SK-N-SH (cell line): ENCODE measurements around the gene MARCHF3.

Source experiments
- CTCF ChIP-seq: fragments of 200-600 bp; sonication (generic); IDR thresholded peaks from 2 replicates; pipeline ENCODE4 v1.6.1; 2017; ENCODE audit warnings: antibody characterized with exemption, mild to moderate bottlenecking, moderate library complexity
- ELF1 ChIP-seq: IDR thresholded peaks from 2 replicates; pipeline ENCODE4 v1.4.0; 2012
- EZH2phosphoT487 ChIP-seq: fragments of 200-600 bp; sonication (generic); IDR thresholded peaks from 2 replicates; pipeline ENCODE4 v1.6.1; 2017; ENCODE audit warnings: low read depth, mixed run types, mild to moderate bottlenecking, antibody characterized with exemption, moderate library complexity, borderline replicate concordance
- GABPA ChIP-seq: IDR thresholded peaks from 2 replicates; pipeline ENCODE4 v1.4.0; 2012; ENCODE audit warnings: low read depth, mild to moderate bottlenecking
- JUND ChIP-seq: IDR thresholded peaks from 2 replicates; pipeline ENCODE4 v1.4.0; 2012
- MAX ChIP-seq: IDR thresholded peaks from 2 replicates; pipeline ENCODE4 v1.4.0; 2012; ENCODE audit warnings: low read depth
- POLR2AphosphoS5 ChIP-seq: IDR thresholded peaks from 2 replicates; pipeline ENCODE4 v1.6.1; 2012; ENCODE audit warnings: low read depth, low read length
- RAD21 ChIP-seq: IDR thresholded peaks from 2 replicates; pipeline ENCODE4 v1.6.1; 2012; ENCODE audit warnings: mild to moderate bottlenecking, low read length
- RCOR1 ChIP-seq: fragments of 150-350 bp; IDR thresholded peaks from 2 replicates; pipeline ENCODE4 v1.6.1; 2017; ENCODE audit warnings: antibody characterized with exemption, low read length
- SIN3A ChIP-seq: IDR thresholded peaks from 2 replicates; pipeline ENCODE4 v1.6.1; 2012; ENCODE audit warnings: low read depth, mild to moderate bottlenecking, low read length, moderate library complexity, borderline replicate concordance
- TEAD4 ChIP-seq: IDR thresholded peaks from 2 replicates; pipeline ENCODE4 v1.4.0; 2012; ENCODE audit warnings: mild to moderate bottlenecking, borderline replicate concordance; ENCODE audit not compliant: insufficient read depth

- TF ChIP-seq SIN3A, result no peak
- no peak for TF ChIP-seq GABPA
- TF ChIP-seq JUND, result no peak
- no peak for TF ChIP-seq MAX
- no peak for TF ChIP-seq POLR2AphosphoS5
- no peak for TF ChIP-seq TEAD4
- TF ChIP-seq EZH2phosphoT487, result no peak
- no peak for TF ChIP-seq CTCF
- no peak for TF ChIP-seq RCOR1
- no peak for TF ChIP-seq RAD21
- no peak for TF ChIP-seq ELF1
Observed at GRCh38 chr5:126994485-126994884, 35.9 kb downstream of the MARCHF3 start.
